GF-D8 (cell line): ENCODE results near the gene OR8A1.

Source experiments
- DNase-seq: peaks from one replicate; lab custom pipeline; 2025; lab: John Stamatoyannopoulos, UW

OR8A1 gene

DNA sequence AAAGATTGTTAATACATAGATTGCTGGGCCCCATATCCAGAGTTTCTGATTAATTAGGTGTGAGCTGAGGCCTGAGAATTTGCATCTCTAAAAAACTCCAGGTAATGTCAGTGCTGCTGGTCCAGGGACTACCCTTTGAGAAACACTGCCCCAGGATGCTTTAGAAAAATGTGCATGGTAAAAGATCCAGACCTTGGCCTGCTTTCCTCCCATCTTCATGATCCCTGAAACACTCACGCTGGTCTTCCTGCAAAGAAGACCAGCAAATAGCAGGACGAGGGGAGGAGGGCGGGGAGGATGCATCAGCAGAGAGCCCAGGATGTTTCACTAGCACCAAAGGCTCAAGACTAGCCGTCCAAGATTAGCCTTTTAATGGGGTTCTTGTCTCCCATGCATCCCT lies at the start of gene OR8A1:
Gene OR8A1, plus strand, starts transcription at position 301 of the 400 bp plus-strand sequence. CDS start 123 bp downstream, outside the sequence.
- no peak for DNase-seq

DNA sequence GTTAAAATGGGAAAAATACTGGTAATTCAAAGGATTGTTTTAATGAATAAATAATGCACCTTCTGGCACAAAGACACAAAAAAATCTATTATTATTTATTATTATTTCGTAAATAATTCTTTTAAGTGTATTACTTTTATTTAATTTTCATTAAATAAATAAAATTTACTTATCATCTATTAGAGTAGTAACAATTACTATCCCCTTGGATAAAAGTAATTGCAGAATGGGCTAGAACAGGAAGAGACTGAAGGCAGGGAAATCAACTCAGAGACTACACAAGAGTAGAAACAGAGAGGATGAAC lies 49.3 kb upstream of the OR8A1 start:
- no peak for DNase-seq

DNA sequence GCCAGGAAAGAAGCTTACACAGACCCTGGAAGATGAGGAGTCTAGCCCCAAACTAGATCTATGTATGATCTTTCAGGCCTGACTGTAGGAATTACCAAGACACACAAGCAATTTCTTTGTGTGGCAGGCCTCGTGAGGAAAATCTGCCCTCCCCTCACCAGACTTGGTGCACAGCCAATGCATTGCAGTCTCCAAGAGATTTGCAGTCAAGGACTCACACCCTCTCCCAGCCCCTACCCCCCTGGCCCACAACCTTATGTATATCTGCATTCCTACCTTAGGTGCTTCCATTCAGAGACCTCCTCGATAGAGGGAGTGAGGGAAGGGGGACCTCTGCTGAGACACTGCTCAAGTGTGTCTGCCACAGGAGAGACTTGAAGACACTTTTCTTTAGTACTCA lies 36.2 kb upstream of the OR8A1 start:
- no peak for DNase-seq

DNA sequence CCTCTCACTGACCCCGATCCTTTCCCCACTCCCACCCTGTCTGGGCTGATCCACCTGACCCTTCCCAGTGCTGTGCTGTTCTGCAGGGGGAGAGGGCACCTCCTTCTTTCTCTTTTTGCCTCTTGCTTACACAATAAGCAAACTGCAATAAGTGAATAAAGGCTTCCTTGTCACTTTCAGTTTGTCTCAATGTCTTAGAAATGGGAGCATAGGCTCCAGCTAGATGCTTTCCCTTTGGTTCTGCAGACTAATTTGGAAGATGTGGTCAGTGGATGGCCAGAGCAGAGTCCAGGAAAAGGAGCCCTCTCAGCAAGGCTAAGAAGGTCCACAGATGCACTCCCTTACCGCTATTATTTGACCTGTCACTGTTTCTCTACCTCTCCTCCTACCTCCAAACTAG lies 35.7 kb upstream of the OR8A1 start:
- no peak for DNase-seq

DNA sequence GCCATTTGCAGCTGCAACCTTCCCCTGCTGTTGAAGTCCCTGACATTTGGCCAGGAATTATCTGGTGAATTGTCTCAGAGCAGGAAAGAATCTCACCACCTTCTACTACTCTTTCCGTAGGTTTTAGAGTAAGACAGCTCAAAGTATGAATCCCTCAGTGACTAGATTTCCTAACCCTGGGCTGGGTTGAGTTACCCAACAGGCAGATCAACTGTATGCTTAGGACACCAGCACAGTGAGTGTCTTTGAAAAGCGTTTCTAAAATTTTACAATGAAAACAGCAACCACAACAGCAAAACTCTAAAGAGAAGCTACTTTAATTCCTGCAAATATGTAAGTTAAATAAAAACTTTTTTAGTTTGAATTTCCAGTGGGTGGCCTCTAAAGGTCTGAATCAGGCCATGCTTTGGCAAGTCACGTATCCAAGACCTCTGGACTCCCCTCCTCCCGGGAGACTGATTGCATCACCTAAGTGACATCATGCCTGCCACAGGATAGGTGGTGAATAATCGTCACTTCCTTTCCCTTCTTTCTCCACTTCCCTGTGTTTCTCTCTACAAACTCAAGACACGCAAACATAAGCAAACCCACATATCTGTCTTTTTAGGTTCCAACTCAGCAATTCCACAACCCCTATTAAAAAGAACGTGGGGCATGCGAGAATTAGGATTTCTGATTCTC lies 34.1 kb upstream of the OR8A1 start:
- DNase-seq: no peak

DNA sequence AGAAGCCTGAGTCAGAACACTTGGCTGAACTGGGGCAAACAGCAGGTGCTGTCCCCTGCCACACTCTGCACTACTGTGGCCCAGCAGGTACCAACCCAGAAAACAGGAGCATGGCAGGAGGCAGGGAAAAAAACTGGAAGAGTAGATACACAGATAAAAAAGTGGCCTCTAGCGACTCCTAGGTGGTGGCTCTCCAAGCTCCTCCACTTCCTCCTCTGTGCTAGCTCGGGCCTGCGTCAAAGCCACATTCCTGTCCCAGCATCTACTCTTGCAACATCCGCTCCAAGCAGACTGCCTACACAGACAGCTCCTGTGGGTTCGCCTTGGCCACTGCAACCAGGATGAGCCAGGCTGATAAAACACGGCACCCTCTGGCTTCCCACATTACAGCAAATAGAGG lies 33.3 kb upstream of the OR8A1 start:
- DNase-seq: peak; percentile 74

DNA sequence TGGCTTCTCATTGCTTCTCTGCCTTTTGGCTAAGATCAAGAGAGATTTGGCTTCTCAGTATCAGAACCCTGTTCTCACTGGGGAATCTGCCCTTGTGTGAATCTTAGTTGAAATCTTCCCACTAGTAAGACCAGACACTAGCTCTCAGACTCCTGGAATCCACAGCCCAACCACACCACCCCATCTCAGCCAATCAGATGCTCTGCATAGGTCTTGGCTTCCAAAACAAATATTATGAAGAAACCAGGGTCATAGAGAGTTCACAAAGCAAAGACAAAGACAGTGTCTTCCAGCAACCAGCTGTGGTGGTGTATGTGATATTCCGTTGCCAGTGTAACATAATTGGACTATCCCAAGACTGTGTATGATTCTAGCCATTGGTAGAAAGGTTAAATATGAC lies 31.8 kb upstream of the OR8A1 start:
- no peak for DNase-seq

DNA sequence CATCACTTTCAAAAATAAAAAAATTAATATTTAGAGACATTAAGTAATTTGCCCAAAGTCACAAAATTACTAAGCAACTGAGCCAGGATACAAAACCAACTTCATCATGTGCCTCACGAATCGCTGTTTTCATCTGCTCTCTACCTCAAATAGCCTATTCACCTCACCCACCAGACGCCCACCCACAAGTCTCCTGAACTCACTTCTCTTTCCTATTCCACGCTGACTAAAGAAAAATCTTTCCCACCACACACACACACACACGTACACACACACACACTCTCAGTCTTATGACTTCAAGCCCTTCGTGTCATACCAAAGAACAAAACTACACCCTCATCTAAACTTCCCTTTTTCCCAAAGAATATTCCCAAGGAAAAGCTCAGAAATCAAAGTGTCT lies 28.6 kb upstream of the OR8A1 start:
- DNase-seq: no peak

DNA sequence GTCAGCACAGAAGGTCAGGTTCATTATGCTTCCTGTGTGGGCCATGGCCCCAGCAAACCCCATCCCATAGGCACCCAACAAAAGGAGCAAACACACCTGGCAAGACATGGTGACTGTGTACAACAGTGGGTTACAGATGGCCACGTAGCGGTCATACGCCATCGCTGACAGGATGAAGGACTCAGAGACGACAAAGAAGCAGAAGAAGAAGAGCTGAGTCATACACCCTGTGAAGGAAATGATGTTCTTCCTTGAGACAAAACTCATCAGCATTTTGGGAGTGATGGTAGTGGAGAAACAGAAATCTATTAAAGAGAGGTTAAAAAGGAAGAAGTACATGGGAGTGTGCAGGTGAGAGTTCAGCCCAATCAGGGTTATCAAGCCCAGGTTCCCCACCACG lies 26.7 kb upstream of the OR8A1 start:
- DNase-seq: no peak

DNA sequence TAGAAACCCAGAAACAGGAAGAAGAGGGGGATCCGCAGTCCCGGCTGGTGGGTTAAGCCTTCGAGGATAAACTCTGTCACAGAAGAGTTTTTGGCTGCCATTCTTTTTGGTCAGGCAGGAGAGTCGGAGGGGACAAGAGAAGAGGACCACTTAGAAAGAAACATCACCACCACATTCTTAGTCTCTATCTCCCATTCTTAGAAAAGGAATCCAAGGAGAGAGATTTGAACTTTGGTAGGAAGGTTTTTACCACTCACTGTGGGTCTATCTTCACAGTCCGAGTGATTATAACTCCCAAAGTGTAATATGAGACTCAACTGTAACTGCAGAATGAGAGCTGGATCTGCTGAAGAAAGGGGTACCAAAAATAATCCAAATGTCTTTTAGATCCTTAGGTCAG lies 26.2 kb upstream of the OR8A1 start, which contains the start of gene OR8B12:
Gene OR8B12, minus strand, starts transcription at position 101 of the 400 bp plus-strand sequence. Its CDS starts 0 bp downstream, at position 101.
- no peak for DNase-seq

DNA sequence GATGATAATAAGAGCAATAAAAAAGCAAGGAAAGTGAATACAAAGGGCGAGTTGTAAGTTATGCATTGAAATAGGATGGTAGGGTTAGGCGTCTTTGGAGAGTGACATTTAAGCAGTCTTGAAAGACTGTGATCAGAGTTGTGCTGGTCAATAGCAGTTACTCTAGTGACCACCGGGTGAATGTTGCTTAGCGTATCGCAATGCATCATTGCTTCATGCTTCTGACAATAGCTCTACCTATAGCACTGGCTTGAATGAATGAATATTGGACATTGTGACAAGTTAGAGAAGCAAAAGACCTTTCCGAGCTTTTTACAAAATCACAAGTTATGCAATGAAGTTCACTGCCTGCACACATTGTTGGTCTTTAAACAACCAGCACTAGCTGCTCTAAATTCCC lies 18.6 kb upstream of the OR8A1 start:
- DNase-seq: no peak

DNA sequence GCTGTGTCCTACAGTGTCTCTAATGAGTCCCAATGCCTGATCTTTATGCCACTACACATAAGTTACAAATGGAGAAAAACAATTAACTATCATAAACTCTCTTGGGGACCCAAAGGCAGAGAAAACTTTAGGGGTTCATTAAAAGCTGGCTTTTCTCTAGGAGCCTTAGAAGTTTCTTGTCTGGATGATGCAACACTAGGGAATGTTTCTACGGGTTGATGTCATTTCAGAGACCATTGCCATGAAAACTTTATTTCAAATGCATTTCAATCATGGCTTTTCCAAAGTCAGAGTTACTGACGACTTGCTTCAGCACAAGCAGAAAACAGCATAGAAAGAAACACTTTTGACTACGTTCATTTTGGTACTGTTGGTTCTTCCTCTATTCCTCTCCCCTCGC lies 17.8 kb upstream of the OR8A1 start:
- no peak for DNase-seq

DNA sequence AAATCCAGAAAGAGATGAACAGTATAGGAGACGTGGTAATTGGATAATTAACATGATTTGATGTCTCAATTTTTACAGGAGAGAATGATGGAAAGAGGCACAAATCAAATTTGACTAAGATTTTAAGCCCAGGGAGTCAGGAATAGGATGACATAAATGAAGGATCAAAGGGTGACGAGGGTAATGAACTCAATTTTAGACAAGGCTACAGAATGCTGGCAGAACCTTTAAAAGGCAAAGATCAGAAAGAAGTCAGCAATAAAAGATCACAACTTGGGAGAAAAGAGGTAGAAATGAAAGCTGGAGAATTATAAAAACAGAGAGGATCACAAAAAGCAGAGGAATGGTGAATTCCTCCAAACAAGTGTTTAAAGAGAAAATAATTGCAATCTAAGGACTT lies 13.0 kb upstream of the OR8A1 start:
- no peak for DNase-seq

DNA sequence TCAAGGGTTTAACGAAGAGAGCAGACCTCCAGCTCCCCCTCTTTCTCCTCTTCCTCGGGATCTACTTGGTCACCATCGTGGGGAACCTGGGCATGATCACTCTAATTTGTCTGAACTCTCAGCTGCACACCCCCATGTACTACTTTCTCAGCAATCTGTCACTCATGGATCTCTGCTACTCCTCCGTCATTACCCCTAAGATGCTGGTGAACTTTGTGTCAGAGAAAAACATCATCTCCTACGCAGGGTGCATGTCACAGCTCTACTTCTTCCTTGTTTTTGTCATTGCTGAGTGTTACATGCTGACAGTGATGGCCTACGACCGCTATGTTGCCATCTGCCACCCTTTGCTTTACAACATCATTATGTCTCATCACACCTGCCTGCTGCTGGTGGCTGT lies 363 bp downstream of the OR8A1 start:
- DNase-seq: no peak

DNA sequence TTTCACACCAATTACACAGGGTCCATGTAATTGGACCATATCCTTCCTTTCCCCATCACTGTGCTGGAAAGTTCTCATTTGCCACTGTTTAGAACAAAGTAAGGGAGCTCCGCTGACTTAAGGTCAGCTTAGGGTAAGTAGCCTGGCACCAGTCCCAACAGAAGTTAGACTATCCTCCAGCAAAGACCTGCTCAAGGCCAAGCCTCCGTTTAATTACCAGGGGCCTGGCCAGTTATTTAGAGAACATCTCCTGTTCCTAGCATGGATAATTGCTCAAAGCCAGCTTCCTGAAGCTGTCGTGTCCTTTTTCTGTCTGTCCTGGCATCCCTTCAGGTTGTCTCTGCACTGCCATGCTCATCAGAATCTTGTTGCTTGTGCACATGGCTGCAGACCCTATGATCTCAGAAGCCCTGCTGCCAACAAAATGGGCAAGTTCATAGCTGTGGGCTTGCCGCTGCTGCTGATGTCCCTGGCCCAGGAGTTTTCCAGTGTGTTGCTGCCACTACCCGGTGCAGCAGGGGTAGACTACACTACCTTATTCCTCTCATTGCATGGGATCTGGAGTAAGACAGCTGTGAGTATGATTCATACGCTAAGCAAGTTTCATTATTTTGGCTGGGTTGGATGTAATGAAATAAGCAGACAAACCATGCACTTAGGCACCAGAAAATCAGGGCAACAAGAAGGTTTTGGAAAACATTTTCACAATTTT lies 8.1 kb downstream of the OR8A1 start:
- no peak for DNase-seq

DNA sequence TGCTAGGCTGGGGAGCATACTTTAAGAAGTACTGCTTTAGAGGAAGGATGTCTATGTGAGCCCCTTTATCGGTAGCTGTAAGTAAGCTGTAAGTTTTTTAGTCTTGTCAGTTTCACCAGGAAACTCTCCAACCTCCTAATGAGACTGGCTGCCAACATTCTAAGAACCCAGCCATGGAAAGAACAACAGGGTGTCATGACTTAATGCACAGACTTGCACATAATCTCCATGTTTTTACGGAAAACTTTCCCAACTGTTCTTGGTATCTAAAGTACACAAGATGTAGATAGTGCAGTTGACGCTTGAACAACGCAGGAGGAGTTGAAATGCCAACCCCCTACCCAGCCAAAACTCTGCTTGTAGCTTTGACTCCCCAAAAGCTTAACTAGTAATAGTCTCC lies 9.0 kb downstream of the OR8A1 start:
- DNase-seq: no peak

DNA sequence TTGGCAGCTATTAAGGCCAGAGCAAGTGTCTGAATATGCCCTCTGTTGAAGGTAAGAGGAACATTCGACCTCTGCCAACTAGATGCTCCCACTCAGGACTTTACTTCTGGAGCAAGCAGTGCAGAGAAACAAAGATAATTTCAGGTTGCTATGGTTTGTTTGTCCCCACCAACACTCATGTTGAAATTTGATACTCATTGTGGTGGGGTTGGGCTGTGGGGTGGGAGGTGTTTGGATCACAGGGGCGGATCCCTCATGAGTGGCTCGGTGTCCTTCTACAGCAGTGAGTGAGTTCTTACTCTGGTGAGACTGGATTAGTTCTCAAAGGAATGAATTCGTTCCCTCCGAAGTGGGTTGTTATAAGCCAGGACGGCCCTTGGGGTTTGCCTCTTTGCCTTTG lies 12.0 kb downstream of the OR8A1 start:
- no peak for DNase-seq

DNA sequence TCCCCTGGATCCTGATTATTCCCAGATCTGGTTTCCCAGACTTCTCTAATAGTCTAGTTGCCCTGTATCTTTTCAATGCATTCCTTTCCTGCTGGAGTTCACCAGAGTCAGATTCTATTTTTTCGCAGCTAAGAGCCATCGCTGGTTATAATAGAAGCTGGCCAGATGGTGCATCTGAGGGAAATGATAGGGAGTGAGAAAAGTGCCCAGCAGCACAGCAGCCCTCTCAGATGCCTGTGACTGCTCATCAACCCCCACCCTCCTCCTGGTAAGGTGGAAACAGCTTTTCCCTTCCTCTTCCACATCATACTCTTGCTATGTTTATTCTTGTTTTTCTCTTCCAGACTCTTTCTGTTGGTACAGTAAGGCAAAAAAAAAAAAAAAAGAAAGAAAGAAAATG lies 12.8 kb downstream of the OR8A1 start:
- no peak for DNase-seq

DNA sequence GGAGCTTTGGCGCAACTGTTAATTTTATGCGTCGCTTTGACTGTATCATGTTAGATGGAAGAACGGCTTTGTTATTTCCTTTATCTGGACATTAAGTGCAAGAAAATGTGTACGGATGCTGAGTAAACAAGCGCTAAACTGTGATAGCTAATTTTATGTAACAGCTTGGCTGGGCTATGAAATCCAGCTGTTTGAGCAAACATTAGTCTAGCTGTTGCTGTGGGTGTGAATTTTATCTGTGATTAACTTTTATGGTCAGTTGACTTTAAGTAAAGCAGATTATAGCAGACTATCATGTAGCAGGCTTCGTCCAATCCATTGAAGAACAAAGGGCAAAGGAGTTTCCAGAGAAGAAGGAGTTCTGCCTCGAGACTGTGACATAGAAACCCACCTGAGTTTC lies 14.0 kb downstream of the OR8A1 start:
- DNase-seq: no peak

DNA sequence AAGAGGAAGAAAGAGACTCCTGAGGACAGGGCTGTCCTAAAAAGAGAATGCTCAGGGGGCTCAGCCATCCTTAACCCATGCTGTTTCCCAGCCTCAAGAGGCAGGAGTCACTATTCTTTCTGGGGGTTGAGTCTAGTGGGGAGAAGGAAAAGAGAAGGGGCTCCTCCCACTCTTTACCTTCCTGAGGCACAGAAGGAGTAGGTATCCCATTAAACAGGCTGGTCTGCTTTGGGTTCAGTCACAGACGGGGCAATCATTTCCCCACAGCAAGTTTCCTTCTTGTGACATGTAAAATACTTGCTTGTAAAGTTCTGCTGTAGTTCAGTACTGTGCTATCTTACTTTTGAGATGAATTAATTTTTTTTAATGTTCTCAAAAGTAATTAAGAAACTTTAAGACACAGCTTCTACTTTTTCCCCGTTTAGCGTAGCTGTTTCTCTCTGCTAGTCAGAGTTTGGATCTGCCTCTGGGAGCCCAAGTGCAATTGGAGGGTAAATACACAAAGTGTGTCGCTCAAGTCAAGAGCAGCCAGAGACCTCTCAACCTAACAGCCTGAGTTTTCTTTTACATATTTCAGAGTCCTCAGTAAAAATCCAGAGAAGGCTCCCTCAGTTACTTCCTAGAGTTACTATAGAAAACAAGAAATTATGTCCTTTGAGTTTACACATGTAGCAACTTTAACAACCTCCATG lies 15.0 kb downstream of the OR8A1 start:
- DNase-seq: no peak

DNA sequence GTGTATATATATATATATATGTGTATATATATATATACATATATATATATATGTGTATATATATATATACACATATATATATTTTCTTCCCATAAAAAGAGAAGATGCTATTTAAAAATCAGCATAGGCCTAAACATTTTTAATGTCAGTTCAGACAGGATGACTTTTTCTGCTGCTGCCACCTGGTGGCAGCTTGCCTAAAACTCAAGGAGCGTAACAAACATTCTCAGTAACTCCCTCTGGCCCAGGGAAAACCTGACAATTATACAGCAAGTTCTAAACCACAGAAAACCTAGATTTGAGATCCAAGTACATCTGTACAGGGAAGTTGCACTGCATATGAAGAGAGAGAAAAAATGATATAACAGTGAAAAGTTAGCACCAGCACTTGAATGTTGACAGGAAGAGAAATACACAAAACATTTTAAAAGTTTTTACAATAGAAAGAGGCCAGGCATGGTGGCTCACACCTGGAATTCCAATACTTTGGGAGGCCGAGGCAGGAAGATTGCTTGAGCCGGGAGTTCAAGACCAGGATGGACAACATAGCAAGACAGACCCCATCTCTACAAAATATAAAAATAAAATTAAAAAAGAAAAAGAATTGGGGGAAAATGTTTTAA lies 16.6 kb downstream of the OR8A1 start:
- DNase-seq: peak; percentile 43

DNA sequence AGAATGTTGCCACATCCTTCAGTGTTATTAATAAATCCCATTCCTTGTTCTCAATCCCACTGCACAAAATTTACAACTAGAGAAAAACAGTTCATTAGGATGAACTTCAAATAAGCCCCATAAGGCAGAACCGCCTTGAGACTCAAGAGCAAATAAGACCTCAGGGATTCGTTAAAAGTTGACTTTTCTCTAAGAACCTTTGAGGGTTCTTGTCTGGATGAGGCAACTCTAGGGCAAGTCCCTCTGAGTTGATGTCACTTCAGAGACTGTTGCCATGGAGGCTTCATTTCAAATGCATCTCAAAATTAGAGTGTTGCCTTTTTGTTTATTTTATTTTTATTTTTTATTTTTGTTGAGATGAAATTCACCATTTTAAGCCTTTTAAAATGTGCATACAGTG lies 21.6 kb downstream of the OR8A1 start:
- no peak for DNase-seq

DNA sequence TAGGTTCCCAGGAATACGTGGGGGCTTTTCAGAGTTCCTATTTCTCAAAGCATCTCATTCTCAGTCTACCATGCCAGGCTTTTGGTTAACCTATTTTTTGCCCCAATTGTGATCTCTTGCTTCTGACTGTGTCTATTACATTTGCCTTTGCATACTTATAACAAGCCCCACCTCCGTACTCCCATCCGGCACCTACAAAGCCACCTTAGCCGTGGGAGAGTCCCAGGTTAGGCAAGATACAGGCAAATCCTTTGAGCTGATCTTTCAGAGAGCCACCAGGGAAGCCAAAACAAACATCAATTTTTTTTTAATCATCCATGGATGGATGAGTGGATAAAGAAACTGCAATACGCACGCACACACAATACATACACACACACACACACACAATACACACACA lies 22.8 kb downstream of the OR8A1 start:
- no peak for DNase-seq
